Type B pancreatic cell (in vitro differentiated cells): ENCODE results near the gene GSG1L2. TPM values are rescaled to one million over a fixed set of nuclear protein-coding genes. Genes with fewer than 3 reads are reported as not detected.

Experiments
- DNase-seq: peaks from one replicate; pipeline ENCODE4 v3.0.0; 2021; ENCODE audit warnings: mixed read lengths; ENCODE audit not compliant: unreplicated experiment; ENCODE audit errors: extremely low spot score
- H3K27ac Mint-ChIP-seq: 2 replicates; pipeline ENCODE4 v1.8.0; 2021; ENCODE audit warnings: mild to moderate bottlenecking, mixed read lengths
- H3K27me3 Mint-ChIP-seq: 2 replicates; pipeline ENCODE4 v1.8.0; 2021; ENCODE audit warnings: mixed read lengths
- H3K36me3 Mint-ChIP-seq: 2 replicates; pipeline ENCODE4 v1.8.0; 2021; ENCODE audit warnings: mixed read lengths
- H3K4me1 Mint-ChIP-seq: one replicate; pipeline ENCODE4 v1.8.0; 2021; ENCODE audit warnings: mixed read lengths; ENCODE audit not compliant: unreplicated experiment
- H3K4me3 Mint-ChIP-seq: 2 replicates; pipeline ENCODE4 v1.8.0; 2021; ENCODE audit warnings: mild to moderate bottlenecking, mixed read lengths
- H3K9me3 Mint-ChIP-seq: 2 replicates; pipeline ENCODE4 v1.8.0; 2021; ENCODE audit warnings: mixed read lengths
- CTCF ChIP-seq: fragments of 200-600 bp; sonication (generic); conservative IDR thresholded peaks from 2 replicates; pipeline ENCODE4 v1.5.0; 2021; ENCODE audit warnings: antibody characterized with exemption, mild to moderate bottlenecking
- total RNA-seq: library from RNA; stranded (reverse); gene quantifications from 2 replicates; pipeline ENCODE4 v1.2.1, GENCODE V29; 2021; ENCODE audit warnings: low replicate concordance

Gene GSG1L2
- total RNA-seq, 1 donor from 2014 or later = not detected

- Mint-ChIP-seq H3K27me3 (peaks cover 7% of the 10 kb centered on the region), H3K4me3 (no peak overlapping the region), H3K9me3 (no peaks in the 10 kb centered on the region), H3K27ac (no peak overlapping the region), H3K4me1 (no peaks in the 10 kb centered on the region), H3K36me3 (no peaks in the 10 kb centered on the region)
- no peak for DNase-seq
- no peak for TF ChIP-seq CTCF
These were observed 50.4 kb downstream of the GSG1L2 start for GRCh38 chr17:9771465-9771864.

GRCh38 chr17:9769036-9769695, 52.7 kb downstream of the GSG1L2 start:
- peaks cover 27% of the 10 kb centered on the region for H3K27me3 Mint-ChIP-seq
- no peak overlapping the region for H3K4me3 Mint-ChIP-seq
- no peaks in the 10 kb centered on the region for H3K4me1 Mint-ChIP-seq
- DNase-seq = no peak
- no peaks in the 10 kb centered on the region for H3K36me3 Mint-ChIP-seq
- H3K27ac Mint-ChIP-seq = no peak overlapping the region
- no peaks in the 10 kb centered on the region for H3K9me3 Mint-ChIP-seq
- no peak for TF ChIP-seq CTCF

- Mint-ChIP-seq H3K27me3 (peaks cover 33% of the 10 kb centered on the region), H3K9me3 (no peaks in the 10 kb centered on the region), H3K4me3 (no peak overlapping the region), H3K27ac (no peak overlapping the region), H3K4me1 (no peaks in the 10 kb centered on the region), H3K36me3 (no peaks in the 10 kb centered on the region)
- peak; percentile 81 for TF ChIP-seq CTCF
- no peak for DNase-seq
These were observed 53.4 kb downstream of the GSG1L2 start for GRCh38 chr17:9768381-9768934.

- Mint-ChIP-seq H3K27ac (no peak overlapping the region), H3K4me1 (no peaks in the 10 kb centered on the region), H3K36me3 (no peaks in the 10 kb centered on the region), H3K9me3 (no peaks in the 10 kb centered on the region), H3K4me3 (no peak overlapping the region), H3K27me3 (peaks cover 40% of the 10 kb centered on the region)
- no peak for DNase-seq
- no peak for TF ChIP-seq CTCF
These were observed 54.4 kb downstream of the GSG1L2 start for GRCh38 chr17:9767432-9767991.

- peaks cover 45% of the 10 kb centered on the region for H3K27me3 Mint-ChIP-seq
- H3K27ac Mint-ChIP-seq = no peak overlapping the region
- no peak overlapping the region for H3K4me3 Mint-ChIP-seq
- no peaks in the 10 kb centered on the region for H3K9me3 Mint-ChIP-seq
- DNase-seq = no peak
- no peaks in the 10 kb centered on the region for H3K4me1 Mint-ChIP-seq
- TF ChIP-seq CTCF = no peak
- H3K36me3 Mint-ChIP-seq = no peaks in the 10 kb centered on the region
These were observed 54.9 kb downstream of the GSG1L2 start for GRCh38 chr17:9766970-9767369.
